Cardiac muscle cell (in vitro differentiated cells and primary cell): ENCODE data around the gene PARP8. TPM values are rescaled to one million over a fixed set of nuclear protein-coding genes. Genes with fewer than 3 reads are reported as not detected.
A peak's percentile ranks its signal among the peaks of the same experiment; 100 is the strongest.

Experiments used
- DNase-seq, 2 donors: peaks; one replicate each; pipeline versions ENCODE4 v3.0.0 to v3.0.0-alpha.2; 2010 to 2017; ENCODE audit warnings: low read depth in 1 of 2, low spot score in 1 of 2
- H3K27ac ChIP-seq: fragments of 200-600 bp; sonication (generic); 2 replicates; pipeline ENCODE4 v1.5.1; 2016
- H3K27me3 ChIP-seq: fragments of 200-600 bp; sonication (generic); 2 replicates; pipeline ENCODE4 v1.6.0; 2016; ENCODE audit warnings: control low read depth
- H3K36me3 ChIP-seq: fragments of 200-600 bp; sonication (generic); 2 replicates; pipeline ENCODE4 v1.5.1; 2016; ENCODE audit warnings: control low read depth
- H3K4me1 ChIP-seq: fragments of 200-600 bp; sonication (generic); 2 replicates; pipeline ENCODE4 v1.8.1; 2017; ENCODE audit warnings: low read depth, mild to moderate bottlenecking, mixed run types
- H3K4me3 ChIP-seq: fragments of 200-600 bp; sonication (generic); 2 replicates; pipeline ENCODE4 v1.5.1; 2016; ENCODE audit warnings: mild to moderate bottlenecking
- H3K9me3 ChIP-seq: fragments of 200-600 bp; sonication (generic); 2 replicates; pipeline ENCODE4 v1.5.1; 2017; ENCODE audit warnings: low read depth, mild to moderate bottlenecking, control low read depth
- polyA plus RNA-seq: library from polyadenylated mRNA; unstranded; fragments of >200 nt; fragmentation: Nextera tagmentation; extraction: Ambion mirVana; gene quantifications from 2 replicates; pipeline ENCODE4 v1.2.1, GENCODE V29; 2016
- total RNA-seq: library from RNA; depleted of rRNA; stranded (reverse); fragments of >200 nt; gene quantifications from 2 replicates; pipeline ENCODE4 v1.2.3, GENCODE V29; 2016
- TF ChIP-seq, protein P1 (sequence below): IDR thresholded peaks from 2 replicates; pipeline ENCODE4 v1.5.1; 2012; ENCODE audit warnings: low read depth, mild to moderate bottlenecking, low read length

PARP8 gene
- total and polyA plus RNA-seq, 2 experiments from 2014 or later = 18.2 to 19.8 TPM

DNA sequence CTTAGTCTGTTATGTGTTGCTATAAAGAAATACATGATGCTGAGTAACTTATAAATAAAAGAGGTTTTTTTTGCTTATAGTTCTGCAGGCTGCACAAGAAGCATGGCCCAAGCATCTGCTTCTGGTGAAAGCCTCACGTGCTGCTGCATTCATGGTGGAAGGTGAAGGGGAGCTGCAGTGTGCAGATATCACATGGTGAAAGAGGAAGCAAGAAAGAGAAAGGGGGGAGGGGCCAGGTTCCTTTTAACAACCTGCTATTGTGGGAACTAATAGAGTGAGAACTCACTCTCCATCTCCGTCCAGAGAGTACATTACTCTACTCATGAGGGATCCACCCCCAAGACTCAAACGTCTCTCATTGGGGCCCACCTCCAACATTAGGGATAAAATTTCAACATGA is 12.5 kb upstream of the PARP8 start:
- H3K4me3 ChIP-seq = no peak overlapping the region
- no peaks in the 10 kb centered on the region for H3K27me3 ChIP-seq
- H3K9me3 ChIP-seq = no peaks in the 10 kb centered on the region
- H3K27ac ChIP-seq = no peak overlapping the region
- no peak for DNase-seq
- H3K4me1 ChIP-seq = peaks cover 12% of the 10 kb centered on the region
- no peaks in the 10 kb centered on the region for H3K36me3 ChIP-seq
- TF ChIP-seq, protein P1, sequence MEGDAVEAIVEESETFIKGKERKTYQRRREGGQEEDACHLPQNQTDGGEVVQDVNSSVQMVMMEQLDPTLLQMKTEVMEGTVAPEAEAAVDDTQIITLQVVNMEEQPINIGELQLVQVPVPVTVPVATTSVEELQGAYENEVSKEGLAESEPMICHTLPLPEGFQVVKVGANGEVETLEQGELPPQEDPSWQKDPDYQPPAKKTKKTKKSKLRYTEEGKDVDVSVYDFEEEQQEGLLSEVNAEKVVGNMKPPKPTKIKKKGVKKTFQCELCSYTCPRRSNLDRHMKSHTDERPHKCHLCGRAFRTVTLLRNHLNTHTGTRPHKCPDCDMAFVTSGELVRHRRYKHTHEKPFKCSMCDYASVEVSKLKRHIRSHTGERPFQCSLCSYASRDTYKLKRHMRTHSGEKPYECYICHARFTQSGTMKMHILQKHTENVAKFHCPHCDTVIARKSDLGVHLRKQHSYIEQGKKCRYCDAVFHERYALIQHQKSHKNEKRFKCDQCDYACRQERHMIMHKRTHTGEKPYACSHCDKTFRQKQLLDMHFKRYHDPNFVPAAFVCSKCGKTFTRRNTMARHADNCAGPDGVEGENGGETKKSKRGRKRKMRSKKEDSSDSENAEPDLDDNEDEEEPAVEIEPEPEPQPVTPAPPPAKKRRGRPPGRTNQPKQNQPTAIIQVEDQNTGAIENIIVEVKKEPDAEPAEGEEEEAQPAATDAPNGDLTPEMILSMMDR = no peak

DNA sequence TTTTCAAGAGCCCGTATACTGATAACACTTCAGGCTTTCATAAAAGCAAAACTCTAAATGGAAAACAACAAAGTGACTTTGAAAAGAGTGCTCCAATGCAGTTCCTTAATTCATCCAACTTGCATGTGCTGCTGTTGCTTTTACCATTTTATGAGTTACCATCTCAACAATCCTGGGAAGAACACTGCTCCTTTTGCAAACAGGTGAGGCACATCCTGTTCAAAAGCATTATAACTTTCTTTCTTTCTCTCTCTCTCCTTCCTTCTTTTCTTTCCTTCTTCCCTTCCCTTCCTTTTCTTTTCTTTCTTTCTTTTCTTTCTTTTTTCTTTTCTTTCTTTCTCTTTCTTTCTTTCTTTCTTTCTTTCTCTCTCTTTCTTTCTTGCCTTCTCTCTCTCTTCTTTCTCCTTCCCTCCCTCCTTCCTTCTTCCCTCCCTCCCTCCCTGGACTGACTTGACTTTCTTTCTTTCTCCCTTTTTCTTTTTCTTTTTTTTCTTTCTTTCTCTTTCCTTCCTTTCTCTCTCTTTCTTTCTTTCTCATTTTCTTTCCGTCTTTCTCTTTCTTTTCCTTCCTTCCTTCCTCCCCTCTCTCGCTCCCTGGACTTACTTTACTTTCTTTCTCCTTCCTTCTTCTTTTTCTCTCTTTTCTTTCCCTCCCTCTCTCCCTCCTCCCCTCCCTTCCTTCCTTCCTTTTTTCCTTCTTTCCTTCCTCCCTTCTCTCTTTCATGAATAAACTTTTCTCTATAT is 11.2 kb upstream of the PARP8 start:
- DNase-seq = peak in 1 of 2 donors; percentile 71
- Histone ChIP-seq H3K27me3 (no peaks in the 10 kb centered on the region), H3K36me3 (no peaks in the 10 kb centered on the region), H3K4me1 (peaks cover 12% of the 10 kb centered on the region), H3K9me3 (no peaks in the 10 kb centered on the region), H3K4me3 (no peak overlapping the region), H3K27ac (no peak overlapping the region)
- TF ChIP-seq, protein P1 = no peak

DNA sequence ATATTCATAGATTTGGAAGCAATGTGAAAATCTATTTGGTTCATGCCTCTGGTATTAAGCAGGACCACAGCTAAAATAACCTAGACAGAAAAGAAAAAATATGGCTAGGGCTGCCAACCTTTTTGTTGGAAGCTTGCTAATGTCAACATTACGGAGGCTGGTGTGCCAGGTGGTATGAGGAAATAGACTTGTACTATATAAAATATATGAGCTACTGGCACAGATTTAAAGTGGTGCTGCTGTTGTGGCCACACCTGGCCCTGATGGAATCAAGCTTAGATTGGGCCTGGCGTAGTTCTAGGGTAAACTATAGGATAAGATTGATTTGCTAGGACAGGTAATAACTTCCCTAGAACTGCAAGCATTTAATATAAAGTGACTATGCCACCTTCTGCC is 10.6 kb upstream of the PARP8 start:
- Histone ChIP-seq H3K4me1 (peaks cover 12% of the 10 kb centered on the region), H3K27me3 (no peaks in the 10 kb centered on the region), H3K36me3 (no peaks in the 10 kb centered on the region), H3K27ac (no peak overlapping the region), H3K9me3 (no peaks in the 10 kb centered on the region), H3K4me3 (no peak overlapping the region)
- DNase-seq = no peak
- TF ChIP-seq, protein P1 = no peak

DNA sequence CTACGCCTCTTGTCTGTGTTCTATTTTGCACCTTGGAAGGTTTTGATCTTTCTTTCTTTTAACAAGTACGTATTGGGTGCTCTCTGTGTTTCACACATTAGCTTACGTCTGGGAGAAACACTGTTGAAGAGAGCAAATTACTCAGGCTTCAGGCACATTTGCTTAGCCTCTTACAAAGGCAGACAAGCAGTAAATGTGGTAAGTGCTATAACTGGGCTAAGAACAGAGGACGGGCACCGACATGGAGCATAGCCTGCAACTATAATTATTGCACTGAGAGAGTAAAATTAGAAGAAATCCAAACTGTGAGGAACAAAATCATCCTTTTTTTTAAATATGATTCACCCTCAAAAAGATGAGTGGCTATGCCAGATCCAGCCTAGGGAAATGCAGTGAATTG is 9.4 kb upstream of the PARP8 start:
- H3K36me3 ChIP-seq = no peaks in the 10 kb centered on the region
- no peak for DNase-seq
- TF ChIP-seq, protein P1 = no peak
- no peak overlapping the region for H3K27ac ChIP-seq
- no peaks in the 10 kb centered on the region for H3K9me3 ChIP-seq
- H3K4me3 ChIP-seq = no peak overlapping the region
- H3K27me3 ChIP-seq = no peaks in the 10 kb centered on the region
- peaks cover 12% of the 10 kb centered on the region for H3K4me1 ChIP-seq

DNA sequence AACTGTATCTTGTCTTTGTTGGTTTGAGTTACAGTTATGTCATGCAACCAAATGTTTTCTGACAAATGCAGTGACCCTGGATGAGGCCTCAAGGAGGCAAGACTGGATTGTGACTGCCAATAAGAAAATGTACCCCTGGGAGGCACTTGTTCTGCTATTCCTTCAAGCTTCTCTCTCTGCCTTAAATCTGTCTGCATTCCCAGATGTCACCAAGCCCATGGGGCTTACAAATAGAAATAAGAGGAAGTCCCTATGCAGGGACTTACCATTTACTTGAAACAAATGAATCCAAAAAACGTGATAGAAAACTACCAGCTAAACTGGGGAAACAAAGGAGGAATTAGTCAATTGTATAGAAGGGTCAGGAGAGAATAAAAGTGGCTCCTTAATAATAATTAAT is 8.2 kb upstream of the PARP8 start:
- no peaks in the 10 kb centered on the region for H3K9me3 ChIP-seq
- no peak for DNase-seq
- H3K4me1 ChIP-seq = peaks cover 12% of the 10 kb centered on the region
- no peak overlapping the region for H3K4me3 ChIP-seq
- no peak overlapping the region for H3K27ac ChIP-seq
- no peaks in the 10 kb centered on the region for H3K36me3 ChIP-seq
- no peaks in the 10 kb centered on the region for H3K27me3 ChIP-seq
- TF ChIP-seq, protein P1 = no peak

DNA sequence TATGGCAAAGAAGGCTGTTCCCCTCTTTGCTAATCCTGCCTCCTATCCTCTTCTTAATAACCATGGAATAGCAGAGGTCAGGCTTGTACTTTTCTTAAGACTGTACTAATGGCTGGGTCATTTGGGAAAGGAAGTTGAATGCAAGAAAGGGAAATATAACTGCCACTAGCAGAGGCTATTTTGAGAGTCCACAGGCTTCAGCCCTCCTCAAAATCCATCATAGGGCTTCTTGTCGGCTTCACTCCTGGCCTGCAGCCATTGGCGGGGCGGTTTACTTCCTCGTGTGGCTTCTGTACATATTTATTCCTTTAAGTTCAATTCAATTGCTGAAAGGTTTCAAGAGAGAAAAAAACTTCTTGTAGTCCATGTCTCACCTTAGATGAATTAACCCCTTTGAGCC is 2.8 kb upstream of the PARP8 start:
- H3K27me3 ChIP-seq = no peaks in the 10 kb centered on the region
- TF ChIP-seq, protein P1 = no peak
- H3K27ac ChIP-seq = no peak overlapping the region
- H3K36me3 ChIP-seq = no peaks in the 10 kb centered on the region
- H3K4me1 ChIP-seq = no peaks in the 10 kb centered on the region
- H3K4me3 ChIP-seq = no peak overlapping the region
- no peaks in the 10 kb centered on the region for H3K9me3 ChIP-seq
- no peak for DNase-seq
